Calu3 (cell line): ENCODE data around the gene HELZ. TPM values are rescaled to one million over a fixed set of nuclear protein-coding genes. Genes with fewer than 3 reads are reported as not detected.
"Not testable (repeated sequence)": the region's sequence is repeated elsewhere in the genome, so short reads cannot be mapped to it uniquely, and the experiment has no call there.

ENCODE experiments used
- BruUV-seq: library from RNA; stranded (reverse); fragments of 400-500 nt; replicated peaks from 2 replicates; lab custom pipeline; 2021; lab: Mats Ljungman, UMichigan
- CTCF ChIA-PET: fragments of 300-600 bp; sonication (Branson Sonifier 250); formaldehyde crosslinking; loops from one replicate; lab custom pipeline; 2022; ENCODE audit warnings: antibody characterized with exemption; lab: Charles Lee
- DNase-seq: peaks from one replicate; pipeline ENCODE4 v3.0.0; 2022
- H3K27ac Mint-ChIP-seq: one replicate; pipeline ENCODE4 v1.8.0; 2022; ENCODE audit warnings: mixed read lengths; ENCODE audit not compliant: unreplicated experiment
- H3K27me3 Mint-ChIP-seq: one replicate; pipeline ENCODE4 v1.8.0; 2022; ENCODE audit warnings: mixed read lengths; ENCODE audit not compliant: unreplicated experiment
- H3K36me3 Mint-ChIP-seq: one replicate; pipeline ENCODE4 v1.8.0; 2022; ENCODE audit warnings: mild to moderate bottlenecking, moderate library complexity, mixed read lengths; ENCODE audit not compliant: insufficient read depth, unreplicated experiment
- H3K4me1 Mint-ChIP-seq: one replicate; pipeline ENCODE4 v1.8.0; 2022; ENCODE audit warnings: mild to moderate bottlenecking, low read depth, mixed read lengths; ENCODE audit not compliant: unreplicated experiment
- H3K4me3 Mint-ChIP-seq: one replicate; pipeline ENCODE4 v1.8.0; 2022; ENCODE audit warnings: mild to moderate bottlenecking, low read depth, moderate library complexity, mixed read lengths; ENCODE audit not compliant: unreplicated experiment
- H3K9me3 Mint-ChIP-seq: one replicate; pipeline ENCODE4 v1.8.0; 2022; ENCODE audit warnings: low read depth, mixed read lengths; ENCODE audit not compliant: unreplicated experiment
- CTCF ChIP-seq: fragments of 200-600 bp; IDR thresholded peaks from one replicate; pipeline ENCODE4 v1.8.0; 2022; ENCODE audit warnings: antibody characterized with exemption; ENCODE audit not compliant: unreplicated experiment
- intact Hi-C: fragments of 100-400 bp; cut with micrococcal nuclease; formaldehyde crosslinking; loops from one replicate; pipeline ENCODE4 v1.10.0; 2022; ENCODE audit not compliant: unreplicated experiment
- total RNA-seq: library from RNA; stranded (reverse); gene quantifications from 2 replicates; pipeline ENCODE4 v1.2.3, GENCODE V29; 2022

The HELZ gene
- total RNA-seq, 1 experiment from 2014 or later = 60.8 TPM

GRCh38 chr17:67143318-67143717, 101.7 kb downstream of the HELZ start:
- Mint-ChIP-seq H3K36me3 (peaks cover 22% of the 10 kb centered on the region), H3K4me1 (peaks cover 9% of the 10 kb centered on the region), H3K9me3 (no peaks in the 10 kb centered on the region), H3K27ac (no peak overlapping the region), H3K4me3 (no peak overlapping the region), H3K27me3 (no peaks in the 10 kb centered on the region)
- BruUV-seq = no TSS peak
- no peak for DNase-seq
- no peak for TF ChIP-seq CTCF
- intact Hi-C loops = no loop called here
- CTCF ChIA-PET = no interaction called here

GRCh38 chr17:67142030-67142429, 103.0 kb downstream of the HELZ start:
- H3K4me1 Mint-ChIP-seq, DNase-seq, BruUV-seq, H3K9me3 Mint-ChIP-seq, CTCF ChIA-PET, H3K27ac Mint-ChIP-seq, intact Hi-C loops, H3K4me3 Mint-ChIP-seq, H3K27me3 Mint-ChIP-seq: not testable (repeated sequence)
- peaks cover 15% of the 10 kb centered on the region for H3K36me3 Mint-ChIP-seq

- H3K27me3 Mint-ChIP-seq = no peaks in the 10 kb centered on the region
- TF ChIP-seq CTCF = no peak
- no peaks in the 10 kb centered on the region for H3K9me3 Mint-ChIP-seq
- H3K27ac Mint-ChIP-seq = no peak overlapping the region
- CTCF ChIA-PET = interaction anchor here (1.0 kb wide), 1 partner anchor 18 kb away, joined by 3 read pairs; no protein-coding TSS in a partner anchor
- H3K4me1 Mint-ChIP-seq = peaks cover 9% of the 10 kb centered on the region
- H3K4me3 Mint-ChIP-seq = no peak overlapping the region
- intact Hi-C loops = no loop called here
- peaks cover 15% of the 10 kb centered on the region for H3K36me3 Mint-ChIP-seq
- no TSS peak for BruUV-seq
- DNase-seq = peak; percentile 18
Measured at GRCh38 chr17:67139784-67140665, 105.0 kb downstream of the HELZ start.

- no peak overlapping the region for H3K4me3 Mint-ChIP-seq
- no peaks in the 10 kb centered on the region for H3K27me3 Mint-ChIP-seq
- DNase-seq = no peak
- TF ChIP-seq CTCF = no peak
- intact Hi-C loops = no loop called here
- H3K27ac Mint-ChIP-seq = no peak overlapping the region
- H3K4me1 Mint-ChIP-seq = peaks cover 9% of the 10 kb centered on the region
- BruUV-seq = no TSS peak
- peaks cover 12% of the 10 kb centered on the region for H3K36me3 Mint-ChIP-seq
- CTCF ChIA-PET = interaction anchor here (1.0 kb wide), 1 partner anchor 19 kb away, joined by 3 read pairs; no protein-coding TSS in a partner anchor
- H3K9me3 Mint-ChIP-seq = no peaks in the 10 kb centered on the region
Measured at GRCh38 chr17:67139289-67139688, 105.7 kb downstream of the HELZ start.
